Stimulated activated effector memory CD8-positive, alpha-beta T cell treated with anti-CD3 and anti-CD28 coated beads, Interleukin-12 subunit alpha, Interleukin-12 subunit beta, amount 100 ng/mL, for 72 hours (primary cell): ENCODE measurements around the gene MT1B.
"Not testable (repeated sequence)": the region's sequence is repeated elsewhere in the genome, so short reads cannot be mapped to it uniquely, and the experiment has no call there.

ENCODE experiments used
- ATAC-seq: fragments of 150-1000 bp; cut with Tn5 transposase; 2 replicates; pipeline ENCODE4 v1.10.0; 2021
- DNase-seq, 2 donors: peaks; one replicate each; pipeline ENCODE4 v3.0.0; 2021 to 2022; ENCODE audit warnings: low spot score in 2 of 2
- H3K27ac Mint-ChIP-seq: one replicate; pipeline ENCODE4 v1.8.0; 2022; ENCODE audit warnings: mild to moderate bottlenecking, mixed read lengths
- H3K36me3 Mint-ChIP-seq: one replicate; pipeline ENCODE4 v1.8.0; 2022; ENCODE audit warnings: mild to moderate bottlenecking, mixed read lengths
- H3K4me1 Mint-ChIP-seq: one replicate; pipeline ENCODE4 v1.8.0; 2022; ENCODE audit warnings: mixed read lengths
- H3K4me3 Mint-ChIP-seq: one replicate; pipeline ENCODE4 v1.8.0; 2022; ENCODE audit warnings: mild to moderate bottlenecking, mixed read lengths
- H3K9me3 Mint-ChIP-seq: one replicate; pipeline ENCODE4 v1.8.0; 2022; ENCODE audit warnings: mixed read lengths

Gene MT1B

GRCh38 chr16:56614549-56614991 lies 37.1 kb upstream of the MT1B start:
- Mint-ChIP-seq H3K4me3 (peak overlapping the region; percentile 14), H3K27ac (peak overlapping the region; percentile 26), H3K9me3 (no peaks in the 10 kb centered on the region), H3K36me3 (no peaks in the 10 kb centered on the region), H3K4me1 (peaks cover 56% of the 10 kb centered on the region)
- ATAC-seq, result peak; percentile 92
- no peak for DNase-seq

DNA sequence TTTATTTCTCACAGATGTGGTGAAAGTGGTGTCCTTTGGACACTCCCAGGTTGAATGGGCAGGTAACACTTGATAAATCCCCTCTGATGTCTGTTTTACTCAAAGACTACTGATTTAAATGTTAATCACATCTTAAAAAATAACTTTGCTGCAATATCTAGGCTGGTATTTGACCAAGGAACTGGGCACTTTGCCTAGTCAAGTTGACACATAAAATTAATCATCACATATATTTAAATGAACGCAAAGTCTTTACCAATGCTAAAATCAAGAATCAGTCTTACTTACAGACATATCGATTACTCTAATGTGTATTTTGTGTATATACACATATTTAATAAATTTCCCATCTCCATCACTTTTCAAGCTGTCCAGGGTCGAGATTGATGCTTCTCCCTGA lies 36.3 kb upstream of the MT1B start:
- no peak overlapping the region for H3K4me3 Mint-ChIP-seq
- H3K4me1 Mint-ChIP-seq, result peaks cover 49% of the 10 kb centered on the region
- ATAC-seq (no peak), DNase-seq (no peak)
- no peaks in the 10 kb centered on the region for H3K9me3 Mint-ChIP-seq
- no peaks in the 10 kb centered on the region for H3K36me3 Mint-ChIP-seq
- H3K27ac Mint-ChIP-seq, result no peak overlapping the region

GRCh38 chr16:56616608-56617211 lies 35.0 kb upstream of the MT1B start:
- Mint-ChIP-seq H3K4me1 (peaks cover 36% of the 10 kb centered on the region), H3K27ac (no peak overlapping the region), H3K9me3 (no peaks in the 10 kb centered on the region), H3K36me3 (no peaks in the 10 kb centered on the region), H3K4me3 (peak overlapping the region; percentile 42)
- no peak for ATAC-seq
- DNase-seq, result no peak

DNA sequence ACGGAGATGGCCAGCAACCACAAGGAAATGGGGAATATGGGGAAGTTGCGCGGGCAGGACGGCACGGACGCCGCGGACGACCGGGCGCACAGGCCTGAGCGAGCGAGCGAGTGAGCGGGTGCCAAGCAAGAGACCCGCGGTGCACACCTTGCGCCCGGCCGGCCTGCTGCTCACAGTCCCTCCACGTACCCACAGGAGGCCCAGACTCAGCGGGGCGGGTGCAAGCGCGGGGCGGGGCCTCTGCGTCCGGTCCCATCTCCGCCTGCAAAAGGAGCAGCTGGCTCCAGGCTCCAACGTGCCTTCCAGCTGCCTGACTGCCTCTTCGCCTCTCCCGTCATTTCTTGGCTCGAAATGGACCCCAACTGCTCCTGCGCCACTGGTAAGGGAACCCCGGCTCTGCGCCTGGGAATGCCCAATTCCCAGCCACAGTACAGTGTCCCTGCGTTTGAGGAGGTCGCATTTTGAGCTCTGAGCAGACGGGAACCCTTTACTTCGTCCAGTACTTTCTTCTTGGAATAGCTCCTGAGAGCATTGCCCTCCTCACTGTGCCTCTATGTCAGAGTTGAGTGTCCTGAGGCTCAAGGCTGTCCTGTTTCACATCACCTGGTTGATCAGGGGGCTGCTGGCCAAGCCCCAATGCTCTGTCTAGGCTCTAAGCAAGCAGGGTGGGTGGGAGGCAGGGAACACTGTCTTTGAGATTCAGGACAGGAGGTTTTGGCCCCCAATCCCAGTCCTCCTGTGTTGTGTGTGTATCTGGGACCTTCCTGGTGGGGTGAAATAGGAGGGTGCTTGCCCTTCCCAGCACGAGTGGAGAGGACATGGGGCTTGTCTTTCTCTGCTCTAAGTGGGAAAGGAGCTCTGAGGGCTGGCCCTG lies 34.2 kb upstream of the MT1B start:
- no peak for DNase-seq
- H3K36me3 Mint-ChIP-seq, result no peaks in the 10 kb centered on the region
- H3K9me3 Mint-ChIP-seq, result no peaks in the 10 kb centered on the region
- no peak overlapping the region for H3K27ac Mint-ChIP-seq
- peak overlapping the region; percentile 42 for H3K4me3 Mint-ChIP-seq
- peaks cover 33% of the 10 kb centered on the region for H3K4me1 Mint-ChIP-seq
- ATAC-seq, result peak; percentile 62

DNA sequence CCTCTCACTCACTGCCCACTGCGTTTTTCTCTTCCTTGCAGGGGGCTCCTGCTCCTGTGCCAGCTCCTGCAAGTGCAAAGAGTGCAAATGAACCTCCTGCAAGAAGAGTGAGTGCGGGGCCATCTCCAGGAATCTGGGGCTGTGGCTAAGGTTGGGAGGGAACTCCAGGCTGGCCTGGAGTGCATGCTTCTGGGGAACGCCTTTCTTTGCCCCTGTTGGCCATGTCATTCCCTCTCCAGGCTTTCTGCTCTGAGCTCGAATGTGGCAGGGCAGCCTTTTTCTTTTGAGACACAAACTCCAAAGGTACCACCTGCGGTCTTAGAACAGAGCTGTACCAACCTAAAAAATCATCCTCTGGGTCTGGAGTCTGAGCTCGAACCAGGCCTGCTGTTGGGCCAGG lies 33.5 kb upstream of the MT1B start:
- H3K4me3 Mint-ChIP-seq, result no peak overlapping the region
- no peak overlapping the region for H3K27ac Mint-ChIP-seq
- peaks cover 30% of the 10 kb centered on the region for H3K4me1 Mint-ChIP-seq
- H3K36me3 Mint-ChIP-seq, result no peaks in the 10 kb centered on the region
- H3K9me3 Mint-ChIP-seq, result no peaks in the 10 kb centered on the region
- ATAC-seq (no peak), DNase-seq (no peak)

DNA sequence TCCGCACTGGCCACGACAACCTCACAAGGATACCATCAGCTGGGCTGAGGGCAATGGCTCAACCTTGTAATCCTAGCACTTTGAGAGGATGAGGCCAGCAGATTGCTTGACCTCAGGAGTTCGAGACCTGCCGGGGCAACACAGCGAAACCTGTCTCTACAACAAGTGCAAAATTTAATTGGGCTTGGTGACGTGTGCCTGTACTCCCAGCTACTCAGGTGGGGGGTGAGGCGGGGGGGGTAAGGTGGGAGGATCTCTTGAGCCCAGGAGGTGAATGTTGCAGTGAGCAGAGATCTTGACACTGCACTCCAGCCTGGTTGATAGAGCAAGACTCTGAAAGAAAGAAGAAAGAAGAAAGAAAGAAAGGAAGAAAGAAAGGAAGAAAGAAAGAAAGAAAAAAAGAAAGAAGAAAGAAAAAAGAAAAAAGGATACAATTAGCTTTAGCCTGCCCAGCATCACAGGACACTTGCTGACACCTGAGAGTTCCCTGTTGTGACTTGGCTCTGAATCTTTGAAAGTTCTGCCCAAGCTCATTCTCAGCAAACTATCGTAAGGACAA lies 31.3 kb upstream of the MT1B start:
- Mint-ChIP-seq H3K4me1 (peaks cover 19% of the 10 kb centered on the region), H3K9me3 (no peaks in the 10 kb centered on the region), H3K27ac (no peak overlapping the region), H3K36me3 (no peaks in the 10 kb centered on the region), H3K4me3 (no peak overlapping the region)
- no peak for ATAC-seq
- no peak for DNase-seq

DNA sequence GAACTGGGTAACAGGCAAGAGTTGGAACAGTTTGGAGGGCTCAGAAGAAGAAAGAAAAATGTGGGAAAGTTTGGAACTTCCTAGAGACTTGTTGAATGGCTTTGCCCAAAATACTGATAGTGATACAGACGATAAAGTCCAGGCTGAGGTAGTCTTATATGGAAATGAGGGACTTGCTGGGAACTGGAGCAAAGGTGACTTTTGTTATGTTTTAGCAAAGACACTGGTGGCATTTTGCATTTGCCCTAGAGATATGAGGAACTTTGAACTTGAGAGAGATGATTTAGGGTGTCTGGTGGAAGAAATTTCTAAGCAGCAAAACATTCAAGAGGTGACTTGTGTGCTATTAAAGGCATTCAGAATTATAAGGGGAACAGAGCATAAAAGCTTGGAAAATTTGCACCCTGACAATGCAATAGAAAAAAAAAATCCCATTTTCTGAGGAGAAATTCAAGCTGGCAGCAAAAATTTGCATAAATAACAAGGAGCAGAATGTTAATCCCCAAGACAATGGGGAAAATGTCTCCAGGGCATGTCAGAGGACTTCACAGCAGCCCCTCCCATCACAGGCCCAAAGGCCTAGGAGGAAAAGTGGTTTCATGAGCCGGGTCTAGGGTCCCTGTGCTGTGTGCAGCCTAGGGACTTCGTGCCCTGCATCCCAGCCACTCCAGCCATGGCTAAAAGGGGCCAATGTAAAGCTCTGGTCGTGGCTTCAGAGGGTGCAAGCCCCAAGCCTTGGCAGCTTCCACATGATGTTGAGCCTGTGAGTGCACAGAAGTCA lies 29.8 kb upstream of the MT1B start:
- DNase-seq, ATAC-seq, H3K27ac Mint-ChIP-seq, H3K9me3 Mint-ChIP-seq, H3K36me3 Mint-ChIP-seq, H3K4me3 Mint-ChIP-seq: not testable (repeated sequence)
- peaks cover 22% of the 10 kb centered on the region for H3K4me1 Mint-ChIP-seq

- peaks cover 15% of the 10 kb centered on the region for H3K4me1 Mint-ChIP-seq
- not testable (repeated sequence) for H3K9me3 Mint-ChIP-seq, H3K36me3 Mint-ChIP-seq, H3K27ac Mint-ChIP-seq, H3K4me3 Mint-ChIP-seq, ATAC-seq, DNase-seq
These were observed 28.5 kb upstream of the MT1B start for GRCh38 chr16:56623184-56623583.

DNA sequence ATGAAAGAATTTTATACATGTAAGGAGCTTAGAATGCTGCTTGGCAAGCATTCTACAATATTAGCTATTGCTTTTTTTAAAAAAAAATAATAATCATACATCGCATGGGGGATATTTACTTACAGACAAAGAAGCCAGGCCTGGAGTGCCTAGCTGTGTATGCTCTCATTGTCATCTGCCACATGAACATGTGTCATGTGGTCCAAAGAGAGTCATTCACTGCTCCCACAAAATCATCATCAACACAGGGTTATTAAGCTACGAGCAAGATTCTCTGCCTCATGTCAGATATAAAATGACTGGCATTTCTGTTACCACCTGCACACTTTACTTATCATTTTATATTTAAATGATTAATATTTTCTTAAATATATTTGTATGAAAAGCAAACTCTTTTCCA lies 28.0 kb upstream of the MT1B start:
- Mint-ChIP-seq H3K4me3 (no peak overlapping the region), H3K27ac (no peak overlapping the region)

GRCh38 chr16:56625140-56625942 lies 26.3 kb upstream of the MT1B start, which contains the start of gene MT1E:
Gene MT1E (plus strand): TSS chr16:56625781. CDS start chr16:56625852, 71 bp downstream.
- Mint-ChIP-seq H3K9me3 (no peaks in the 10 kb centered on the region), H3K4me1 (peaks cover 15% of the 10 kb centered on the region), H3K27ac (peak within 1 kb of the TSS; percentile 14), H3K4me3 (peak within 1 kb of the TSS; percentile 81), H3K36me3 (no peaks in the 10 kb centered on the region)
- peak in 1 of 2 donors; percentile 77 for DNase-seq
- peak; percentile 87 for ATAC-seq

More for the DNA sequence above, 28.0 kb upstream of the MT1B start:
- no peaks in the 10 kb centered on the region for H3K9me3 Mint-ChIP-seq
- no peaks in the 10 kb centered on the region for H3K36me3 Mint-ChIP-seq
- no peak for ATAC-seq
- H3K4me1 Mint-ChIP-seq, result peaks cover 15% of the 10 kb centered on the region
- DNase-seq, result no peak

- DNase-seq, result no peak
- H3K27ac Mint-ChIP-seq, result no peak overlapping the region
- H3K36me3 Mint-ChIP-seq, result no peaks in the 10 kb centered on the region
- H3K9me3 Mint-ChIP-seq, result no peaks in the 10 kb centered on the region
- H3K4me3 Mint-ChIP-seq, result peak overlapping the region; percentile 81
- H3K4me1 Mint-ChIP-seq, result peaks cover 15% of the 10 kb centered on the region
- peak; percentile 6 for ATAC-seq
These were observed 25.6 kb upstream of the MT1B start for GRCh38 chr16:56625943-56626654.

- no peak for ATAC-seq
- no peaks in the 10 kb centered on the region for H3K9me3 Mint-ChIP-seq
- H3K4me1 Mint-ChIP-seq, result peaks cover 16% of the 10 kb centered on the region
- peak overlapping the region; percentile 81 for H3K4me3 Mint-ChIP-seq
- DNase-seq, result no peak
- no peaks in the 10 kb centered on the region for H3K36me3 Mint-ChIP-seq
- no peak overlapping the region for H3K27ac Mint-ChIP-seq
These were observed 25.0 kb upstream of the MT1B start for GRCh38 chr16:56626685-56627084.

DNA sequence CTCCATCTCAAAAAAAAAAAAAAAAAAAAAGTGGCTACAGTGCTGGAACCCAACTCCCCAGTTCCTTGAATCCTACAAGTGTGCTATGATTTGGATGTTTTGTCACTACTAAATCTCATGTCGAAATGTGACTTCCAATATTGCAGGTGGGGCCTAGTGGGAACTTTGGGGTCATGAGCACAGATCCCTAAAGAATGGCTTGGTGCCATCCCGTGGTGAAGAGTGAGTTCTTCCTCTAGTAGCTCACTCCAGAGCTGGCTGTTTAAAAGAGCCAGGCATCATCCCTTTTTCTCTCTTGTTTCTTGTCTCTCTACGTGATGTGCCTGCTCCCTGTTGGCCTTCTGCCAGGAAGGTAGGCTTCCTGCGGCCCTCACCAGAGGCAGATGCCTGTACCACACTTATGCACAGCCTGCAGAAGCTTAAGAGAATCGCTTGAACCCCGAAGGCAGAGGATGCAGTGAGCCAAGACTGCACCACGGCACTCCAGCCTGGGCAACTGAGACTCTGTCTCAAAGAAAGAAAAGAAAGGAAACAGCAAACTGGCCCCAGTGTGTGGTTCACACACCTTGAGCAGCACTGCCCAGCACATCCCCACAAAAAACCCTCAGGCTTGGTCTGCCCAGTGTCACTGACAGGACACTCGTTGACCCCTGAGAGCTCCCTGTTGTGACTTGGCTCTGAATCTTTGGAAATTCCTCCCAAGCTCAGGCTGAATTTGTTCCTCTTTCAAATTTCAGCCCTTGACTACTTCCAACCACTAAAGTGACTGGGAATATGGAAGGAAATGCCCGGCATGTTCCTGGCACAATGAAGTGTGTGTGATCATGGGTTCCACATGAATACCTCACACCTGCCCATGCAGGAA lies 23.0 kb upstream of the MT1B start:
- no peaks in the 10 kb centered on the region for H3K36me3 Mint-ChIP-seq
- H3K4me3 Mint-ChIP-seq, result no peak overlapping the region
- DNase-seq (no peak), ATAC-seq (no peak)
- H3K4me1 Mint-ChIP-seq, result peaks cover 20% of the 10 kb centered on the region
- no peaks in the 10 kb centered on the region for H3K9me3 Mint-ChIP-seq
- H3K27ac Mint-ChIP-seq, result no peak overlapping the region
